Nephron (organoid): ENCODE measurements around the gene POLR1A.

ENCODE experiments used
- H3K27ac Mint-ChIP-seq, 3 experiments: 2 replicates each; pipeline ENCODE4 v1.8.0; 2020; ENCODE audit warnings: mixed read lengths in 3 of 3, mild to moderate bottlenecking in 2 of 3, moderate library complexity in 1 of 3
- H3K27me3 Mint-ChIP-seq: 2 replicates; pipeline ENCODE4 v1.8.0; 2021; ENCODE audit warnings: low read depth, mild to moderate bottlenecking, moderate library complexity, mixed read lengths
- H3K36me3 Mint-ChIP-seq: 2 replicates; pipeline ENCODE4 v1.8.0; 2020; ENCODE audit warnings: low read depth, mixed read lengths
- H3K4me1 Mint-ChIP-seq: 2 replicates; pipeline ENCODE4 v1.8.0; 2020; ENCODE audit warnings: mixed read lengths
- H3K4me3 Mint-ChIP-seq, 3 experiments: 2 replicates each; pipeline ENCODE4 v1.8.0; 2020; ENCODE audit warnings: mild to moderate bottlenecking in 3 of 3, mixed read lengths in 3 of 3, moderate library complexity in 2 of 3
- H3K9me3 Mint-ChIP-seq: 2 replicates; pipeline ENCODE4 v1.8.0; 2020; ENCODE audit warnings: mixed read lengths
- CTCF ChIP-seq, 3 experiments: fragments of 200-600 bp; sonication (generic); IDR thresholded peaks; one replicate each; pipeline ENCODE4 v1.5.0; 2021; ENCODE audit warnings: antibody characterized with exemption in 3 of 3; ENCODE audit not compliant: unreplicated experiment in 3 of 3

Gene POLR1A

GRCh38 chr2:86142436-86143257 is 37.0 kb upstream of the POLR1A start:
- no peak overlapping the region for H3K4me3 Mint-ChIP-seq
- no peak overlapping the region for H3K27ac Mint-ChIP-seq
- no peaks in the 10 kb centered on the region for H3K27me3 Mint-ChIP-seq
- TF ChIP-seq CTCF (IDR thresholded peaks at IDR 0.05; ENCODE audit: unreplicated experiment in 3 of 3), result no peak
- H3K4me1 Mint-ChIP-seq, result no peaks in the 10 kb centered on the region
- H3K9me3 Mint-ChIP-seq, result no peaks in the 10 kb centered on the region
- peaks cover 71% of the 10 kb centered on the region for H3K36me3 Mint-ChIP-seq

- H3K36me3 Mint-ChIP-seq, result peaks cover 78% of the 10 kb centered on the region
- H3K9me3 Mint-ChIP-seq, result no peaks in the 10 kb centered on the region
- H3K27ac Mint-ChIP-seq, result no peak overlapping the region
- no peaks in the 10 kb centered on the region for H3K4me1 Mint-ChIP-seq
- H3K4me3 Mint-ChIP-seq, result no peak overlapping the region
- TF ChIP-seq CTCF (IDR thresholded peaks at IDR 0.05; ENCODE audit: unreplicated experiment in 3 of 3), result no peak
- no peaks in the 10 kb centered on the region for H3K27me3 Mint-ChIP-seq
Measured at GRCh38 chr2:86140969-86141392, 35.3 kb upstream of the POLR1A start.

GRCh38 chr2:86139981-86140380 is 34.3 kb upstream of the POLR1A start:
- Mint-ChIP-seq H3K4me3 (no peak overlapping the region), H3K36me3 (peaks cover 85% of the 10 kb centered on the region), H3K27me3 (no peaks in the 10 kb centered on the region), H3K4me1 (no peaks in the 10 kb centered on the region), H3K27ac (no peak overlapping the region), H3K9me3 (no peaks in the 10 kb centered on the region)
- no peak for TF ChIP-seq CTCF (IDR thresholded peaks at IDR 0.05; ENCODE audit: unreplicated experiment in 3 of 3)

- H3K27me3 Mint-ChIP-seq, result no peaks in the 10 kb centered on the region
Measured at GRCh38 chr2:86138736-86139625, 33.3 kb upstream of the POLR1A start.

GRCh38 chr2:86136141-86136540 is 30.5 kb upstream of the POLR1A start:
- no peak for TF ChIP-seq CTCF (IDR thresholded peaks at IDR 0.05; ENCODE audit: unreplicated experiment in 3 of 3)
- Mint-ChIP-seq H3K4me3 (no peak overlapping the region), H3K4me1 (no peaks in the 10 kb centered on the region), H3K27ac (no peak overlapping the region), H3K9me3 (no peaks in the 10 kb centered on the region), H3K36me3 (peaks cover 92% of the 10 kb centered on the region), H3K27me3 (no peaks in the 10 kb centered on the region)

More at GRCh38 chr2:86138736-86139625, 33.3 kb upstream of the POLR1A start:
- no peak overlapping the region for H3K27ac Mint-ChIP-seq
- TF ChIP-seq CTCF (IDR thresholded peaks at IDR 0.05; ENCODE audit: unreplicated experiment in 3 of 3), result no peak
- H3K4me3 Mint-ChIP-seq, result no peak overlapping the region
- no peaks in the 10 kb centered on the region for H3K4me1 Mint-ChIP-seq
- peaks cover 85% of the 10 kb centered on the region for H3K36me3 Mint-ChIP-seq
- H3K9me3 Mint-ChIP-seq, result no peaks in the 10 kb centered on the region
